ENCODE data around the gene CYP2C9.

CYP2C9 gene

DNA sequence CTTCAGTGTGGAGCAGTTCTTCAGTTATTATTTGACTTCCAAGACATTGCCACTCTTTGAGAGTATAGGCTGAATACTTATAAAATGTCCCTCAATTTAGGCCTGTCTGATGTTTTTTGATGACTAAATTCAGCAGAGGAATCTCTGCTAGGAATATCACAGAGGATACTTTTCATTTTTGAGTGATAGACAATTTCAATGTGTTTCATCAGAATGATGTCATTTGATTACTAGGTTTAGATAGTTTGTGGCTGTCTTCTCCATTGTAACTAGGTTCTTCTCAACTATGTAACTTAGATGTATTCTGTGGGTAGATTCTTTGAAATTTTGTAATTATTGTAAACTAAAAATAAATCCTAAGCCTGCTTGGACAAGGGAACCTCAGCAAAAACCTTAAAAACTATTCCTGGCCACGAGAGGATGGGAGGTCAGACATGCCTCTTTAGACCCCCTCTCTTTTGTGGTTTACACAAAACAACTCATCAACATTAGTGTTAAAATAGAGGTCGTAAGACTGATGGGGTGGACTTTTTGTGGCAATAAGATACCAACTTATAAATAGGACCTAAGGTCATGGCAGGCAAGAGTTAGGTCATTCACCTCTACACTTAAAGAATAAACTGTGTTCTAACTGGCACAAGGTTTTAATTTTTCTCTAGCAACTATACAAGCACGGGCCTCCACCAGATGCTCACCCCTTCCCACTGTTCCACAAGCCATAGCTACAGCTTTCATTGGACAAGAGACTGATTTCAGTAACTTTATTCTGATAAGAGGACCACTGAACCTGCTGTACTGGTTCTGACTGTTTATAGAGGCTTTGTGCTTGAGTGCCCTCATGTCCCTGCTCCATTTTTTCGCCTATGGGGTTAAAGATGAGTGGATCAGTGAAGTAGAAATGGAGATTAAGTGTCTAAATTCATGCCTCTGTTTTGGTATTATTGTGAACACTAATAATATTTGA is 97.2 kb downstream of the CYP2C9 start:
- DNase-seq (ENCODE audit: low read depth in 2 of 3, low spot score in 2 of 3) = no peak

DNA sequence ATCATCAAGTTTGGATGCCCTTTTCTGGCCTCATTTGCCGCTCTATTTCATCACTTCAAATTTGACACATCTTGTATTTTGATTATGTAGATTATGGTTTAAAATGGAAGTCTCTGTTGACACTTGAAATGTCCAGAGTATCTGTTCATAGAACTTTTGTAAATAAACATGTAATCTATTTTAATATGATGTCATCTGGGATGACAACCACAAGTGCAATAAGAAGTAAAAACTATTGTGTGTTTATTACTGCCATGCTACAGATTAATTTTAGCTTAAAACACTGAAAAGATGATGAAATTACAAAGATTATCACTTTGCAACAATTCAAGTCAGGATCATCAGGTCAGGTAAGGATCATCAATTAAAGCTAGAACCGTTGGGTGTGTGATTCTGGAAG is 100.8 kb downstream of the CYP2C9 start:
- no peak for DNase-seq (ENCODE audit: low read depth in 2 of 3, low spot score in 2 of 3)
